ENCODE measurements around the gene B4GALNT3.

- TF ChIP-seq POLR2AphosphoS5 (IDR thresholded peaks at IDR 0.05; ENCODE audit: low read depth, low read length) = no peak
- TF ChIP-seq POLR2A (IDR thresholded peaks at IDR 0.05; ENCODE audit: low read depth, low read length) = no peak
Observed at GRCh38 chr12:530308-530707, 70.6 kb downstream of the B4GALNT3 start.

Data from GM12892 (cell line).